Esophagus muscularis mucosa (tissue), 4 donors: ENCODE measurements around the gene C1orf159.

Source experiments
- EP300 ChIP-seq: sonication (generic); formaldehyde crosslinking; IDR thresholded peaks from one replicate; pipeline ENCODE4 v1.6.1; 2017; ENCODE audit warnings: antibody characterized with exemption
- POLR2AphosphoS5 ChIP-seq, 2 donors: sonication (generic); formaldehyde crosslinking; IDR thresholded peaks; one replicate each; pipeline ENCODE4 v1.6.1; 2017; ENCODE audit warnings: antibody characterized with exemption in 2 of 2
- TF ChIP-seq, protein P1 (sequence below), 3 experiments: fragments of 200-600 bp in 2 of 3; fragments of 450-650 bp in 1 of 3; sonication (generic) in 2 of 3; IDR thresholded peaks; one replicate each; pipeline ENCODE4 v1.5.1; 2017 to 2019; ENCODE audit warnings: antibody characterized with exemption in 3 of 3, mild to moderate bottlenecking in 2 of 3, moderate library complexity in 1 of 3

DNA sequence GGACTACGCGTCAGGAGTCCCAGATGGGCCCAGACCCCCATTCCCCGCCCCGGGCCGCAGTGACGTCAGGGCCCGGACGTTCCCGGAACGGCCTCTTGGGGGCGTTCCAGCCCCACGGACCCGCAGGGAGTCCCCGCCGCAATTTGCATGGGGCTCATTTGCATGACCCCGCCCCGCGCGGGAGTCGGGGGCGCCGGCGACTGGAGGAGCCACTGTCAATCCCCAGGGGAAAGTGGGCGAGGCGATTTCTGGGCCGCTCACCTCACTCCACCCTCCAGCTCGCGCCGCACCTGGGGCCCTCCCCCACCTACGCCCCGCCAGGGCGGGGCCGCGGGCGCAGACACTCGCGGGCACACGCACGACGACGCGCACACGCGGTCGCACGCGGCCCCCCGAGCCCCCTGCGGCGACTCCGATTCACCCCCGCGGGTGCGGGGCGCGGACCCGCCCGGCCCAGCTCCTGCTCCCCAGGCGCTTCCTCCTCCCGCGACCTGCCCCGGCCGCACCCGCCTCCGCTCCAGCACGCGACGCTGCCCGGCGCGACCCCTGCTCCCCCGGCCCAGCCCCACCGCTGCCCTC lies 82.8 kb downstream of the C1orf159 start:
- TF ChIP-seq, protein P1, sequence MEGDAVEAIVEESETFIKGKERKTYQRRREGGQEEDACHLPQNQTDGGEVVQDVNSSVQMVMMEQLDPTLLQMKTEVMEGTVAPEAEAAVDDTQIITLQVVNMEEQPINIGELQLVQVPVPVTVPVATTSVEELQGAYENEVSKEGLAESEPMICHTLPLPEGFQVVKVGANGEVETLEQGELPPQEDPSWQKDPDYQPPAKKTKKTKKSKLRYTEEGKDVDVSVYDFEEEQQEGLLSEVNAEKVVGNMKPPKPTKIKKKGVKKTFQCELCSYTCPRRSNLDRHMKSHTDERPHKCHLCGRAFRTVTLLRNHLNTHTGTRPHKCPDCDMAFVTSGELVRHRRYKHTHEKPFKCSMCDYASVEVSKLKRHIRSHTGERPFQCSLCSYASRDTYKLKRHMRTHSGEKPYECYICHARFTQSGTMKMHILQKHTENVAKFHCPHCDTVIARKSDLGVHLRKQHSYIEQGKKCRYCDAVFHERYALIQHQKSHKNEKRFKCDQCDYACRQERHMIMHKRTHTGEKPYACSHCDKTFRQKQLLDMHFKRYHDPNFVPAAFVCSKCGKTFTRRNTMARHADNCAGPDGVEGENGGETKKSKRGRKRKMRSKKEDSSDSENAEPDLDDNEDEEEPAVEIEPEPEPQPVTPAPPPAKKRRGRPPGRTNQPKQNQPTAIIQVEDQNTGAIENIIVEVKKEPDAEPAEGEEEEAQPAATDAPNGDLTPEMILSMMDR (IDR thresholded peaks at IDR 0.05), result peak; percentile 66 to 81 (median 75)
- TF ChIP-seq EP300 (no peak), POLR2AphosphoS5 (IDR thresholded peaks at IDR 0.05) (peak in 1 of 2 donors; percentile 42)
